NCI-H345 (cell line): ENCODE measurements around the gene ERCC5.
A peak's percentile ranks its signal among the peaks of the same experiment; 100 is the strongest.

ENCODE experiments used
- DNase-seq: peaks from one replicate; lab custom pipeline; 2025; lab: John Stamatoyannopoulos, UW

The ERCC5 gene

DNA sequence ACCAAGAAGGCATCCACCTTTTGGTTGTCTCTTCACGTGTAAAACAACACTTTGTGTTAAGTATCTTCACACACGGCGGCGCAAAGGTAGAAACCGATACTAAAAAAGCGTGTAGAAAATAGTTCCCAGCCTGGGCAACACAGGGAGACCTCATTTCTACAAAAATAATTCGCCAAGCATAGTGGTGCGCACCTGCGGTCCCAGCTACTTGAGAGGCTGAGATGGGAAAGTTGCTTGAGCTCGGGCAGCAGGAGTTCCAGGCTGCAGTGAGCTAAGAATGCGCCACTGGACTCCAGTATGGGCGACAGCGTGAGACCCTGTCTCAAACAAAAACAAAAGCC is 573 bp upstream of the ERCC5 start:
- DNase-seq = no peak

DNA sequence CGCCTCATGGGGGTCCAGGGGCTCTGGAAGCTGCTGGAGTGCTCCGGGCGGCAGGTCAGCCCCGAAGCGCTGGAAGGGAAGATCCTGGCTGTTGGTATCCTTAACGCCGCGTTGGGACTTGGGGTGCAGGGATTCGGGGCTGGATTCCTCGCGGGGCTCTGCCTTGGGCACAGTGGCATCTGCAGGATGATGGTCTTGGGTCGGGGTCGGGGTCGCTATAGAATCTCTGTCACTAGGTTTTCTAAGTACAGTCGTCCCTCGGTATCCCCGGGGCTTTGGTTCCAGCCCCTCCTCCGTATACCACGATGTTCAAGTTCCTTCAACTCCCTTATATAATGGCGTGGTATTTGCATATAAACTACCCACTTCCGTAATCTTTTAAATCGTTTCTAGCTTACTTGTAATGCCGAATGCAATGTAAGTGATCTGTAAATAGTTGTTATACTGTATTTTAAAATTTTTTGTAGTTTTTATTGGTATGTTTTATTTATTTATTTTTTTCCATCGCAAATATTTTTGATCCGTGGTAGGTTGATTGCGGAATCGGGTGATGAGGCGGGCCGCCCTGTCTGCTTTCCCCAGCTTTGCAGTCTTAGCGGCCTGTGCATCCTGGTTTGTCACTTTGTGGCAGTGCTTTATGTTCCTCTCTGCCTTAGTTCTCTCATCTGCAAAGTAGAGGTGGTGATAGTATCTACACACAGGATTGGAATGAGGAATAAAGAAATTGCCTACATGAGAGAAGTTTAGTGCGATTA is 606 bp downstream of the ERCC5 start:
- DNase-seq = peak; percentile 25

DNA sequence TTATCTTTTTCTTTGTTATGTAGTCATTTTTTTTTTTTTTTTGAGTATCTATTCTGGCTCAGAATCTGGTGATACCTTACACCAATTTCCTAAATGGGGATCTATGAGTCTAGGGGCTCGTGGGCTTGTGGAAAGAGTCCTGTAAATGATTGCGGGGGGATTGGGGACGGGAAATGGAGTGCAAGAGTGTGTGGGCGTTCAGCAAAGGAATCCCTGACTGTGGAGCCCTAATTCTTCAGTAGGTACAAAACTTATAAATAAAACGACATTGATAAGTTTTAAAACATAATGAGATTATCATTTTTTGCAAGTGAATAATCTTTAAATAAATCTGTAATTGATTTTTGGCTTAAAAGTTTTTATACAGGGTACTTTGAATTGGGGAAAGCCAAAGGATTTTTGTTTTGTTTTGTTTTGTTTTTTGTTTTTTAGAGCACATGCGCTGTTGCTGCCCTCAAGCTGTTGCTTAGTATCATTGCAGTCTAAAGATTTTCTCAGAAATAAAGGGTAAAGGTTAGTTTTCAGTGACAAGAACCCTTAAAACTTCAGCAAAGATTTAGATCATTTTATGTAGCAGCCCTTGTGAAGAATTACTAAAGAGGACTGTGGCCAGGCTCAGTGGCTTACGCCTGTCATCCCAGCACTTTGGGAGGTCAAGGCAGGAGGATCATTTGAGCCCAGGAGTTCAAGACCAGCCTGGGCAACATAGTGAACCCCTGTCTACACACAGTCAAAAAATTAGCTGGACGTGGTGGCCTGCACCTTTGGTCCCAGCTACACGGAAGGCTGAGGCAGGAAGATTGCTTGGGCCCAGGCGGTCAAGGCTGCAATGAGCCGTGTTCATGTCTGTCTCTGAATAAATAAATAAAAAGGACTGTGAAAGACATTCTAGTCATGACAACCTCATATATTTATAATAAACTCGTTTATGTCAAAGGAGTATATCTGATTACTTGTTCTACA is 1.7 kb downstream of the ERCC5 start:
- peak; percentile 28 for DNase-seq

- DNase-seq = no peak
Observed at GRCh38 chr13:102848956-102849355, 3.1 kb downstream of the ERCC5 start.

DNA sequence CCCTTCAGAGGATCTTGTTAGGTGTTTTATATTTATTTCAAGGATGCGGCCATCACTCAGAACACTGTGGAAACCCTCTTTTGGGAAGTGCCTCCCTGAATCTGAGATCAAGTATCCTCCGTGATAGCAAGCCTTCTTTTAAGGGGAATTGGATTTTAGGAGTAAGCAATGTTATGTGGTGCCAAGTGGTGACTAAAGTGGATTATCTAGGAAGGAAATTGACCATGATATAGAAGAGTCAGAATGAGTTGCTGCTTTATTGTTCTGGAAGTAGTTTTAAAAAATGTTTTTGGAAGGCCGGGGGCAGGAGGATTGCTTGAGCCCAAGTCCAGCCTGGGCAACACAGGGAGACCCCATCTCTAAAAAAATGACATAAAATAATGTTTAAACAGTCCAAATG is 6.7 kb downstream of the ERCC5 start:
- no peak for DNase-seq

GRCh38 chr13:102854675-102855074 is 8.8 kb downstream of the ERCC5 start:
- DNase-seq = no peak

DNA sequence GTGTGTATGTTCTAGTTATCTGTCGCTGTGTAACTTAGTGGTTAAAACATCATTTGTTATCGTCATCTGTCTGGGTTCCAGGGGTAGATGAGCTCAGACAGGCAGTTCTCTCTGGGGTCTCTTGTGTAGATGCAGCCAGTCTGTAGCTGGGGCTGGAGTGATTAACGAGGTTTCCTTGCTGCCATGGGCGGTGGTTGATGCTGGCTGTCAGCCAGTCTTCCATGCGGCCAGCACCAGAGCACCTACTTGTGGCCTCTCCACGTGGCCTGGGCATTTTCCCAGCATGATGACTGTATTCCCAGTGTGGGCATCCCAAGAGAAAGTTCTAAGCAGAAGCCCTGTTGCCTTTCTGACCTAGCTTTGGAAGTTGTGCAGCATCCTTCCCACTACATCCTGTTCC is 10.7 kb downstream of the ERCC5 start:
- DNase-seq = no peak

- DNase-seq = no peak
Observed at GRCh38 chr13:102862624-102863210, 16.9 kb downstream of the ERCC5 start.

DNA sequence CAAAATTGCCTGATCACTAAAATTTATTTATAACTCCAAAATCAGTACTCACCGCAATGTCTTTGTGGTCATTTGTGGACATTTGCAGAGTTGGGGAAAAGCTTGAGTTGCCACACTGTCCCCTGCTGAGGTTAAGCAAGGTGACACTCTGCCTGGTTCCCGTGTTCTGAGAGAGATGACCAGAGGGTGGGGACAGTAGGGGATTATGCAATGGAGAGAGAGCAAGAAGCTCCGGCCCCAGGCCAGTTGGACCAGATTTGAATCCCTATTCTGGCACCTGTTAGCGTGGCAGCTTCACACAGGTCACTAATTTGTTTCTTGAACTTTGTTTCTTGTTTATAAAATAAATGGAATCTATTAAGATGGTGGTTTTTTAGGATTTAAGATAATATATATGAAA is 17.8 kb downstream of the ERCC5 start:
- no peak for DNase-seq

GRCh38 chr13:102868366-102868936 is 22.6 kb downstream of the ERCC5 start:
- no peak for DNase-seq

- DNase-seq = no peak
Observed at GRCh38 chr13:102869948-102870676, 24.3 kb downstream of the ERCC5 start.

- peak; percentile 48 for DNase-seq
Observed at GRCh38 chr13:102870677-102871415, 25.0 kb downstream of the ERCC5 start.

- no peak for DNase-seq
Observed at GRCh38 chr13:102872131-102872530, 26.3 kb downstream of the ERCC5 start.

DNA sequence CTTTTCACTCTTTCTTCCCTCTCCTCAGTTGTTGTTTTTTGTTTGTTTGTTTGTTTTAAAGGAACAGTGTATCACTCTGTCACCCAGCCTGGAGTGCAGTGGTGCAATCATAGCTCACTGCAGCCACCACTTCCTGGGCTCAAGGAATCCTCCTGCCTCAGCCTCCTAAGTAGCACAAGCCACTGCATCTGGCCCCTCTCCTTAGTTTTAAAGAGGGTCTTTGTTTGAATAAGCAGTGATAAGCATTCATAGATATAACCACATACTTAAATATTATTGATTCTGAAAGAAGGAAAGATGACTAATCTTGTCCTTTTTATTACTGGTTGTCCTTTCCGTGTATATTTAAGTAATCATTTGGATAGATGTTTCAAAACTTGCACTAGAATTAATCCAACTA is 26.7 kb downstream of the ERCC5 start:
- no peak for DNase-seq

GRCh38 chr13:102873653-102874052 is 27.8 kb downstream of the ERCC5 start:
- no peak for DNase-seq

DNA sequence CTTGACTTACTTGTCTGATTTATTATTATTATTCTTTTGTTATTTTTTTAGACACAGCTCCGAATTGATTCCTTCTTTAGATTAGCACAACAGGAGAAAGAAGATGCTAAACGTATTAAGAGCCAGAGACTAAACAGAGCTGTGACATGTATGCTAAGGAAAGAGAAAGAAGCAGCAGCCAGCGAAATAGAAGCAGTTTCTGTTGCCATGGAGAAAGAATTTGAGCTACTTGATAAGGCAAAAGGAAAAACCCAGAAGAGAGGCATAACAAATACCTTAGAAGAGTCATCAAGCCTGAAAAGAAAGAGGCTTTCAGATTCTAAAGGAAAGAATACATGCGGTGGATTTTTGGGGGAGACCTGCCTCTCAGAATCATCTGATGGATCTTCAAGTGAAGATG is 29.4 kb downstream of the ERCC5 start:
- DNase-seq = no peak

GRCh38 chr13:102877303-102877702 is 31.5 kb downstream of the ERCC5 start:
- no peak for DNase-seq

GRCh38 chr13:102878481-102878880 is 32.6 kb downstream of the ERCC5 start:
- DNase-seq = no peak

DNA sequence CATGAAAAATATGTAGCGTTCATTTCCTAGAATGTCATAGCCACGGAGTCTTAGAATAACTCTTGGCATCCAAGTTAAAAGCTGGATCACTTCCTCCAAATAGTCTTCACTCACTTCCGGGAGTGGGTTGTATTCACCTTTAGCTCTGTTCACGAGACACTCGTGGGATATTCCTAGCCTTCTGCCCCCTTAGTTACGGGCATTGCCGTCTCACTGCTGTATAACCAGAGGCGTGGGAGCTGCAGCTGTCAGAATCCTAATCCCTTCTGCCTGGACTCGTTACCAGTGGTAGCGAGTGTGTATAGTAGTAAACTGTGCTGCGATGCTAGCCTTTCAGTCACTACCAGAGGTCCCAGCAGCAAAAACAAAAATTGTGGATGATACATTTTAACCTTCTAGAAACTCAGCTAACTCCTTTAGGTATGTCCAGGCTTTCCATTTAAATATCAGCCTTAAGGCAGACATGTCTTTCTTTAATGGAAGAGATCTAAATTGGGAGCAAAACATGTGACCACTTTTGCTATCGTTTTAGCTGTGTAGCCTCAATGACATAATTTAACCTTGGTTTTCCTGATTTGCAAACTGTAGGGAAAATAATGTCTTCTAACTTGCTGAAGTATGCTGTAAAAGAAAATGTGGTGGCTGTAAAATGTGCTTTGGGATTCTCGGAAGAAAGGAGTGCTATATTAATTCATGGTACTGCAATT is 34.1 kb downstream of the ERCC5 start:
- DNase-seq = no peak
